GM21619 (cell line): ENCODE data around the gene APC.

Experiments used
- ATAC-seq: cut with Tn5 transposase; IDR thresholded peaks from one replicate; pipeline ENCODE4 v1.9.1; 2021; ENCODE audit not compliant: unreplicated experiment

APC gene

GRCh38 chr5:112737463-112738190 lies at the start of gene APC:
Gene APC (plus strand): TSS chr5:112737885. CDS start chr5:112754891, 17,006 bp downstream.
- peak; percentile 100 for ATAC-seq

GRCh38 chr5:112689155-112689909 lies 48.4 kb upstream of the APC start:
- ATAC-seq, result no peak

- no peak for ATAC-seq
Observed at GRCh38 chr5:112690605-112691338, 46.9 kb upstream of the APC start.

- ATAC-seq, result no peak
Observed at GRCh38 chr5:112691339-112691680, 46.4 kb upstream of the APC start.

- no peak for ATAC-seq
Observed at GRCh38 chr5:112691758-112692157, 45.9 kb upstream of the APC start.

GRCh38 chr5:112692472-112692871 lies 45.2 kb upstream of the APC start:
- no peak for ATAC-seq

GRCh38 chr5:112693301-112693700 lies 44.4 kb upstream of the APC start:
- ATAC-seq, result no peak

GRCh38 chr5:112694853-112695709 lies 42.6 kb upstream of the APC start:
- ATAC-seq, result no peak

- ATAC-seq, result no peak
Observed at GRCh38 chr5:112696786-112697185, 40.9 kb upstream of the APC start.

- no peak for ATAC-seq
Observed at GRCh38 chr5:112697322-112697721, 40.4 kb upstream of the APC start.

GRCh38 chr5:112697833-112698232 lies 39.9 kb upstream of the APC start:
- ATAC-seq, result no peak

- ATAC-seq, result no peak
Observed at GRCh38 chr5:112703866-112704820, 33.5 kb upstream of the APC start.

GRCh38 chr5:112706446-112707016 lies 31.2 kb upstream of the APC start:
- no peak for ATAC-seq

- ATAC-seq, result peak; percentile 93
Observed at GRCh38 chr5:112707187-112708102, 30.2 kb upstream of the APC start.

- no peak for ATAC-seq
Observed at GRCh38 chr5:112708103-112708622, 29.5 kb upstream of the APC start.

GRCh38 chr5:112709416-112709815 lies 28.3 kb upstream of the APC start:
- no peak for ATAC-seq

GRCh38 chr5:112710896-112711295 lies 26.8 kb upstream of the APC start:
- no peak for ATAC-seq

- no peak for ATAC-seq
Observed at GRCh38 chr5:112711436-112711835, 26.2 kb upstream of the APC start.
